Amygdala (tissue), 56 donors: ENCODE results near the gene FAM114A1.

ENCODE experiments used
- DNase-seq, 56 donors: peaks; one replicate each; lab custom pipeline; 2025; lab: John Stamatoyannopoulos, UW

Gene FAM114A1

GRCh38 chr4:38857354-38858096 lies 10.1 kb upstream of the FAM114A1 start:
- DNase-seq = peak in 7 of 56 donors; percentile 8 to 50 (median 21)

- no peak for DNase-seq
Measured at GRCh38 chr4:38858097-38858420, 9.5 kb upstream of the FAM114A1 start.

- DNase-seq = no peak
Measured at GRCh38 chr4:38859501-38859900, 8.1 kb upstream of the FAM114A1 start.

DNA sequence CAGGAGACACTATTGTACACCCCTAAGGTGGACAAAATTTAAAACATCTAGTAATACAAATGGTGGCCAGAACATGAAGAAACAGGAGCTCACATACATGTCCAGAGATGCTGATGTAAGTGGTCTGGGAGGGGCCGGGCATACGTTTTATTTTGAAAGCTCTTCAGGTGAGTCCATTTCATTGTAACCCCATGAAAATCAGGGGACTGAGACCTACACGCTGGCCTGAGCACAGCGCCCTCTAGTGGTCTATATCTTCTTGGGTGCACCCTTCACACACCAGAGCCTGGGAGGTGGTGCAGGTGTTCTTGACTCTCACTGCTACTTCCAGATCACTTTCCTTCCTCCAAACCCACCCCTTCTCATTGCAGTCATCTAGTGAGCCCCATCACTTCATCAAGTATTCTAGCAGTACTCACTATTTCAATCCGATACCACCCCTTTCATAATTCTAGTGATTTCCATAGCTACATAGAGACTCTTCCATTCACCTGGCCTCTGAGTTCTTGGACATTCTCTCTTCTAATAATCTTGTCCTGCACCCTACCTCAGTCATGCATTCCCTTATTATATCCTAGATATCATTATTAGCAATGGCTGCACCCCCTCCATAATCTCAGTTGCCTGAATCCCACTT lies 6.7 kb upstream of the FAM114A1 start:
- DNase-seq = no peak

- DNase-seq = no peak
Measured at GRCh38 chr4:38861791-38862190, 5.8 kb upstream of the FAM114A1 start.

DNA sequence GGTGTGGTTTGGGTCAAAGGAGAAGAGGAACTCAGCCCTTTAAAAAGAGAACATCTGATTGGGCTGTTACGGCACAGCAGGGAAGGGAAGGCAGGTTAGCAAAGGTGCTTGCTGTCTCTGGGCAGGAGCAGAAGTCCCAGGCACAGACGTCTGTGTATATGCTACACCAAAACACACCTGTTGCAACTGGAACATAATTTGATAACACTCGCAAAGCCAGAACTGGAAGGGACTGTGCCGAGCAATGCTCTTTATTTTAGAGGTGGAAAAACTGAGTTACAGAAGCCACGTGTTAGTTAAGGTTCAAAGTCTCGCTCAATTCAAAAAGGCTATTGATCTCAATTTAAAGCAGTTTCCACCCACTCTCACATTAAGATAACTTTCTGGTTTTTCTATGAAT lies 2.2 kb upstream of the FAM114A1 start:
- no peak for DNase-seq

DNA sequence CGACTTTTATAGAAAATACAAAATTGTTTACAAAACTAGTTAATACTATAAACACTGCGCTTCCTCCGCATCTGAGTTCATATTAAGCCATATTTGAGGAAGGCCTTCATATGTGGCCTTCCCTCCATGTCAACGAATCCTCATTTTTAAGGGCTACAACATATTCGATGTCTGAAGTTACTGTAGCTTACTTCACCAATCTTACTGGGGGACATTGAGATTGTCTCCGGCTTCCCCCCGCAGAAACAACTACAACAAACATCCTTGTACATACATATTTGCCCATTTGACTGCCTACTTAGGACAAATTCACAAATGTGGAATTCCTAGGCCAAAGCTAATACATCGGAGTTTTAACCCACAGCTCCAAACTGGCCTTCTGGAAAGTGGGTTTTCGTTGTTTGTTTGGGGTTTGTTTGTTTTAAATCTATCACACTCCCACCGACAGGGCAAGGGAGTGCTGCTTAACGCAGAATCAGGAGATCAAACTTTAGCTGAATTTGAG lies 581 bp upstream of the FAM114A1 start:
- DNase-seq = no peak

- DNase-seq = peak in 12 of 56 donors; percentile 19 to 84 (median 42)
Measured at GRCh38 chr4:38868059-38868960, 704 bp downstream of the FAM114A1 start.

- DNase-seq = no peak
Measured at GRCh38 chr4:38869511-38869910, 1.9 kb downstream of the FAM114A1 start.

DNA sequence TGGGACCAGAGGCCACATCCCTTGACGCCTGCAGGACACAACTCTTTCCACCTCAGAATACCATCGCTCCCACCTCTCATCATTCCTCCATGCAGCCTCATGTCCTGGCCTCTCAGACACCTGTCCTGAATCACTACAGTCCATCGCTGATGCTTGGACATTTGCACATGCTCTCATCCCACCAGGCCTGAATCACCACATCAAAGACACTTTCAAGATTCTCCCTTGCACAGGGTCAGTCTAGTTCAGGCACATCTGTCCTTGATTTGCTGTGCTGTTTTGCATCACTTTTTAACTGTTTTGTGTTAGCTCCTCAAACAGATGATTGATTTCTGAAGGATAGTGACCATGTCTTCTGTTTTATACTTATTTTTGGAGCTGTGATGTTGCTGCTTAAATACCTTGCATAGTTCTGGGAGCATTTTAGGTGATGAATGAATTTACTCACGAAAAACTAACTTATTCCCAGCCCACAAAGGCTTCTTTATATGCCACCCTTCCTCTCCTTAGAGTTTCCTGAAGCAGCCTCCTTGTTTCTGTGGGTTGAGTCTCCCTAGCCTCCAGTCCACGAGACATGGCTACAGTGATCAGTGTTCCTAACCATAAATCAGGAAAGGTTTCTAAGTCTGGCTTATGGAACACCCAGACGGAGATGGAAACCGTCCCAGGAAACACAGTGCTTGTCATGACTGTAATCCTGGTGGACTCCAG lies 2.6 kb downstream of the FAM114A1 start:
- DNase-seq = no peak

DNA sequence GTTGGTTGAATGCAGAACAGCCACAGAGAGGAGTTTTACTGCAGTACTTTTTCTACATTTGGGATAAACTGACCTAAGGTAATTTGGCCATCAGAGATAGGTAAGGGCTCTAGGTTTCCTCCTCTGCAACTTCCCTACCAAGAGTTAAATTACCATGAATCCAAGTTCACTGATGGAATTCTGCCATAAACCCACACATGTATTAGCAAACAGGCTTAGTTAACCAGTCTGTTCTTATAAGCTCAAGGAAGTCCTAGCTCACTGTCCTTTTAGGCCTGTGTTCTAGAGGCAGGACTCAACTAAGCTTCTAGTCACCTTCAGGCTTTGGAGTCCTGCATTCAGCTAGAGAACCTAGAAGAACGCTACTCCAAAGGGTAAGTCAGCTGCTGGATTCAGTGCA lies 4.0 kb downstream of the FAM114A1 start:
- DNase-seq = no peak

- DNase-seq = no peak
Measured at GRCh38 chr4:38872620-38873019, 5.0 kb downstream of the FAM114A1 start.

DNA sequence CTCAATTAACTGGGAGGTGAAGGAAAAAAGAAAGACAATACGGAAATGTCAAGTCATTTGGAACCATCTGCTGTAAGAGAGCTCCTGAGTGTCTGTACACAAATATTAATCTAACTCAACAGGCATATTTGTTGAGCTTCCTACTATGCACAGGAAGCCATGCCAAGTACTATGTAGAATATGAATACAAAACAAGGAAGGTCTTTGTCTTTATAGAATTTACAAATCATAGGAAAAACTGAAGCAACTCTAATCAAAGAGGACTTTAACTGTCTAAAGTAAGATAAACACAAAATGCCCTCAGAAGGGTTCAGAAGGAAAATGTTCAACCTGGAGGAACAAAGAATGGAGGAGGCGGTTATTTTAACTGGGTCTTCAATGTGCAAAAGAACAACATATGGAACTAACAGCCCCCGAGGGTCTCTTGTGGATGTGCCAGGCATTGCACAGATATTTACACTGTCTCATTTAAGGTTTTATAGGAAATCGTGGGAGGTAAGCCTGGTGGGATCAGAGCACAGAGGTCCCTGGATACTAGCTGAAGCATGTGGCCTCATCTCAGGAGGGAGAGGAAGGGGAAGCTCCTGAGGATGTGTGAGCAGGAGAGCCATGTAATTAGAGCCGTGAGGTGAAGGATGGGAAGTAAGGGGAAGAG lies 5.8 kb downstream of the FAM114A1 start:
- DNase-seq = no peak

GRCh38 chr4:38876636-38877035 lies 9.0 kb downstream of the FAM114A1 start:
- no peak for DNase-seq

DNA sequence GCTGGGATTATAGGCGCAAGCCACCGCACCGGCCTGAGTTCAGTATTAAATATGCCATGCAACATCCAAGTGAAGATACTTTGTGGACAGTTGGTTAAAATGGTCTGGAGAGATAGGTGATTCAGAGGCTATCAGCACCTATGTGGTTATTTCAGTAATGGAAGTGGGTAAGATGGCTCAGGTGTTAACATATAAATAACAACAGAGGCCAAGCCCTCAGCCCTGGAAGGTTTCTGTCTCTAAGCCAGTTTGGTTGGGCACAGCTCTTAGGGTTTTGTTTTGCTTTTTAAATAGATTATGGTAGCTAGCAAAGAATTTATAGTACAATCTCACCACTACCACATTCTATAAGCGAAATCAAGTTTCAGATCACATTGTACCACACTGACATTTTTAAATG lies 16.6 kb downstream of the FAM114A1 start:
- DNase-seq = no peak

DNA sequence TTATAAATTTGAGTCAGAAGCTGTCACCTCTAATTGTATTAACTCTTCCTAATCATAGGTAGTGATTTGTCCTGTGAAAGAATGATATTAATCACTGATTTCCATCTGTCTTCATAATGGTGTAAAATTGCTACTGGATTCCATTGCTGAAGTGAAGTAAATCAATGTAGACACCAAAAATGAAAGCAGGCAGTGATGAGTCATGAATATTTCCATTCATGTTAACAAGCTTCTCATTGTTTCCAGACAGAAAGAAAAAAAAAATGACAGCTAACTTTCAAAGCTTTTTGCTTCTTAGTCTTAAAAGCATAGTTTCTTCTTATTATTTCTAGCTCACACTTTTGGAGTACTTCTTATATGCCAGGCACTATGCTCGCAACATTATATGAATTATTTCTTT lies 21.5 kb downstream of the FAM114A1 start:
- no peak for DNase-seq

DNA sequence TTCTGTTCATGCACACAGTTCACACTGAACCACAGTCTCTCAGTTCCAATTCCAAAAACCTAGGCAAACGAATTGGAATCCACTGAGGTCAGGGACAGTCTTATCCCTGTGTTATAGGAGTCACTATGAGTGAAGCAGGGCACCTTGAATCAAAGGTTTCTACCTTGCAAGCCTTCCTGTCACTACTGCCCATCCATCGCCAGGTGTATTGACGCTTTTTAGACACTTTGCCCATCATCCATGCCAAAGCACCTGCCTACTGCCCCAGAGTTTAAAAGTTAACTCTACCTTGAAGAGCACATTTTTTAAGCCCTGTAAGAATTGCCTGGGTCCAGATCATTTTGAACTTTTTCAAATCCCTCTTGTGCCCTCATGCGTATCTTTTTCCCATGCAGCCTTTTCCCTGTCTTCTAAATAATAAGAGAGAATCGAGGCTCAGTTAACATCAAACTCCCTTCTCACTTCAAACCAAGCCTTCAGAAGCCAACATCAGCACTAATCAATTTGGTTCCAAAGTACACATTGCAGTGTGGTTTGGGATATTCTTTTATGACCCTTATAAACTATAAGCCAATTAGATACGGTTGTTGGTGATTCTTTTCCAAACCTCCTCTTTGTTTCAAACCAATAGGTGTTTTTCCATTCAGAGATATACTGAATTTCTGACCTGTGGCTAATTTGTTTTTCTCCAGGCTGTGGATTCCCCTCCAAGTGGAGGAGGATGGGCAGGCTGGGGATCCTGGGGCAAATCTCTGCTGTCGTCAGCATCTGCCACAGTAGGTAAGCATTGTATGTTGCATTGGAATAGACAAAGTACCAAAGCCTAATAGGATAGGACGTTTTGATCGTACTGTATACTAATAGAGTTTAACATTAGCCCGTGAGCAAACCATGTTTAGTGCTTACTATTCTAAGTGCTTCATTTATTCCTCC lies 23.7 kb downstream of the FAM114A1 start:
- no peak for DNase-seq

- DNase-seq = no peak
Measured at GRCh38 chr4:38894322-38894982, 26.8 kb downstream of the FAM114A1 start.
